Hepatocyte (in vitro differentiated cells): ENCODE results near the gene CFAP97. TPM values are rescaled to one million over a fixed set of nuclear protein-coding genes. Genes with fewer than 3 reads are reported as not detected.

Source experiments
- DNase-seq: peaks from one replicate; pipeline ENCODE4 v3.0.0-alpha.2; 2016; ENCODE audit warnings: low spot score
- H2AFZ ChIP-seq: fragments of 200-600 bp; sonication (generic); 2 replicates; pipeline ENCODE4 v1.6.0; 2016; ENCODE audit warnings: antibody characterized with exemption, mild to moderate bottlenecking
- H3K27ac ChIP-seq: fragments of 200-600 bp; sonication (generic); 2 replicates; pipeline ENCODE4 v1.5.1; 2016; ENCODE audit warnings: mild to moderate bottlenecking
- H3K27me3 ChIP-seq: fragments of 200-600 bp; sonication (generic); 2 replicates; pipeline ENCODE4 v1.6.1; 2016
- H3K36me3 ChIP-seq: fragments of 200-600 bp; sonication (generic); replicated peaks from 2 replicates; pipeline ENCODE4 v1.5.1; 2016; ENCODE audit warnings: low read depth; ENCODE audit not compliant: insufficient read depth
- H3K4me1 ChIP-seq: fragments of 200-600 bp; sonication (generic); 2 replicates; pipeline ENCODE4 v1.5.1; 2016; ENCODE audit warnings: mild to moderate bottlenecking, moderate library complexity; ENCODE audit not compliant: insufficient read depth
- H3K4me2 ChIP-seq: fragments of 200-600 bp; sonication (generic); 2 replicates; pipeline ENCODE4 v1.6.0; 2016
- H3K4me3 ChIP-seq: fragments of 200-600 bp; sonication (generic); 2 replicates; pipeline ENCODE4 v1.5.1; 2016; ENCODE audit warnings: mild to moderate bottlenecking
- H3K79me2 ChIP-seq: fragments of 200-600 bp; sonication (generic); 2 replicates; pipeline ENCODE4 v1.6.0; 2017; ENCODE audit warnings: mild to moderate bottlenecking
- H3K9me2 ChIP-seq: fragments of 200-600 bp; sonication (generic); replicated peaks from 2 replicates; pipeline ENCODE4 v1.6.0; 2017; ENCODE audit warnings: mild to moderate bottlenecking; ENCODE audit not compliant: insufficient read depth
- H3K9me3 ChIP-seq: fragments of 200-600 bp; sonication (generic); 2 replicates; pipeline ENCODE4 v1.5.1; 2016; ENCODE audit warnings: low read depth, mild to moderate bottlenecking
- H4K20me1 ChIP-seq: fragments of 200-600 bp; sonication (generic); 2 replicates; pipeline ENCODE4 v1.6.0; 2016; ENCODE audit warnings: mild to moderate bottlenecking; ENCODE audit not compliant: insufficient read depth, poor library complexity, severe bottlenecking
- CTCF ChIP-seq: fragments of 200-600 bp; sonication (generic); IDR thresholded peaks from 2 replicates; pipeline ENCODE4 v1.5.1; 2016; ENCODE audit warnings: antibody characterized with exemption, mild to moderate bottlenecking; ENCODE audit not compliant: poor library complexity
- EZH2 ChIP-seq: fragments of 200-600 bp; sonication (generic); IDR thresholded peaks from 2 replicates; pipeline ENCODE4 v1.6.1; 2016; ENCODE audit warnings: antibody characterized with exemption, mild to moderate bottlenecking, borderline replicate concordance
- EZH2phosphoT487 ChIP-seq: fragments of 200-600 bp; sonication (generic); IDR thresholded peaks from one replicate; pipeline ENCODE4 v1.6.1; 2018; ENCODE audit warnings: antibody characterized with exemption, mild to moderate bottlenecking, low read depth, moderate library complexity; ENCODE audit not compliant: unreplicated experiment, severe bottlenecking
- WGBS: methylation state at CpG from one replicate; pipeline ENCODE4 v1.1.6; 2016; ENCODE audit warnings: low lambda C conversion rate; ENCODE audit errors: missing lambda C conversion rate; 5-methylcytosine and 5-hydroxymethylcytosine counted together
- polyA plus RNA-seq: library from polyadenylated mRNA; unstranded; fragments of >200 nt; fragmentation: Nextera tagmentation; extraction: Ambion mirVana; gene quantifications from 2 replicates; pipeline ENCODE4 v1.2.1, GENCODE V29; 2016
- total RNA-seq: library from RNA; depleted of rRNA; stranded (reverse); fragments of >200 nt; gene quantifications from 2 replicates; pipeline ENCODE4 v1.2.3, GENCODE V29; 2014

Gene CFAP97
- total and polyA plus RNA-seq, 2 experiments from 2014 or later, result 16.5 to 28.9 TPM

- Histone ChIP-seq H3K27ac (no peak overlapping the region), H4K20me1 (no peaks in the 10 kb centered on the region), H2AFZ (no peak overlapping the region), H3K4me1 (no peaks in the 10 kb centered on the region), H3K27me3 (no peaks in the 10 kb centered on the region), H3K9me2 (no peaks in the 10 kb centered on the region), H3K9me3 (no peaks in the 10 kb centered on the region), H3K4me2 (no peak overlapping the region), H3K79me2 (no peaks in the 10 kb centered on the region), H3K4me3 (no peak overlapping the region), H3K36me3 (no peaks in the 10 kb centered on the region)
- TF ChIP-seq EZH2 (no peak), CTCF (no peak), EZH2phosphoT487 (no peak)
- WGBS, result 96% methylated on average over 1 of the region's 1 CpG
- no peak for DNase-seq
These were observed 52.5 kb downstream of the CFAP97 start for GRCh38 chr4:185151296-185151695.

GRCh38 chr4:185149392-185149791, 54.4 kb downstream of the CFAP97 start:
- no peaks in the 10 kb centered on the region for H4K20me1 ChIP-seq
- no peak overlapping the region for H3K4me3 ChIP-seq
- 63% methylated on average over 12 of the region's 12 CpGs for WGBS
- no peaks in the 10 kb centered on the region for H3K9me3 ChIP-seq
- no peak overlapping the region for H3K4me2 ChIP-seq
- no peaks in the 10 kb centered on the region for H3K27me3 ChIP-seq
- DNase-seq, result no peak
- peaks cover 7% of the 10 kb centered on the region for H3K79me2 ChIP-seq
- H2AFZ ChIP-seq, result no peak overlapping the region
- TF ChIP-seq EZH2phosphoT487 (no peak), CTCF (no peak), EZH2 (no peak)
- no peaks in the 10 kb centered on the region for H3K36me3 ChIP-seq
- no peaks in the 10 kb centered on the region for H3K9me2 ChIP-seq
- no peaks in the 10 kb centered on the region for H3K4me1 ChIP-seq
- H3K27ac ChIP-seq, result no peak overlapping the region

GRCh38 chr4:185145572-185145971, 58.2 kb downstream of the CFAP97 start:
- Histone ChIP-seq H3K4me3 (no peak overlapping the region), H2AFZ (no peak overlapping the region), H3K79me2 (peaks cover 7% of the 10 kb centered on the region), H4K20me1 (no peaks in the 10 kb centered on the region), H3K4me1 (no peaks in the 10 kb centered on the region), H3K4me2 (no peak overlapping the region), H3K9me2 (no peaks in the 10 kb centered on the region), H3K36me3 (no peaks in the 10 kb centered on the region), H3K27ac (no peak overlapping the region), H3K9me3 (no peaks in the 10 kb centered on the region), H3K27me3 (no peaks in the 10 kb centered on the region)
- WGBS, result 90% methylated on average over 13 of the region's 13 CpGs
- DNase-seq, result no peak
- TF ChIP-seq CTCF (no peak), EZH2phosphoT487 (no peak), EZH2 (no peak)
